Measurements from ENCODE around the gene ARHGEF33.

GRCh38 chr2:38997781-38998180 lies 108.1 kb downstream of the ARHGEF33 start:
- no peak for TF ChIP-seq ZNF138 (tag by site-specific recombination; IDR thresholded peaks at IDR 0.05; ENCODE audit: borderline replicate concordance)
- TF ChIP-seq KLF16 (tag by site-specific recombination; IDR thresholded peaks at IDR 0.05) = no peak
- no peak for TF ChIP-seq ZNF37A (tag by site-specific recombination; IDR thresholded peaks at IDR 0.05)
